GM12878 (cell line): Measurements from ENCODE around the gene FARS2. TPM values are rescaled to one million over a fixed set of nuclear protein-coding genes. Genes with fewer than 3 reads are reported as not detected.

ENCODE experiments used
- ATAC-seq: fragments of 200-7000 bp; cut with Tn5 transposase; 3 replicates; pipeline ENCODE4 v1.9.1; 2020; ENCODE audit warnings: mild to moderate bottlenecking, moderate library complexity
- BruUV-seq: library from RNA; stranded (reverse); fragments of 400-500 nt; replicated peaks from 2 replicates; lab custom pipeline; 2021; lab: Mats Ljungman, UMichigan
- CTCF ChIA-PET: fragments of 300-600 bp; sonication (Branson Sonifier 250); formaldehyde crosslinking; extraction: SDS; loops from one replicate; lab custom pipeline; 2021; ENCODE audit warnings: inconsistent platforms; lab: Yijun Ruan, JAX
- POLR2A ChIA-PET: fragments of 350-600 bp; formaldehyde crosslinking; extraction: SDS; loops from one replicate; lab custom pipeline; 2021; ENCODE audit warnings: inconsistent platforms; lab: Charles Lee
- RAD21 ChIA-PET: fragments of 300-600 bp; sonication (Branson Sonifier 250); formaldehyde crosslinking; loops from one replicate; lab custom pipeline; 2023; ENCODE audit warnings: antibody characterized with exemption; ENCODE audit not compliant: unreplicated experiment; lab: Charles Lee
- SMC1A ChIA-PET: fragments of 300-600 bp; sonication (Branson Sonifier 250); formaldehyde crosslinking; loops from one replicate; lab custom pipeline; 2023; ENCODE audit not compliant: unreplicated experiment, uncharacterized antibody; lab: Charles Lee
- DNase-seq: peaks from one replicate; pipeline ENCODE4 v3.0.0-alpha.2; 2011; ENCODE audit warnings: low read depth, low spot score
- FAIRE-seq: peaks from 3 replicates; lab custom pipeline; 2011; peaks lifted over from hg19 to GRCh38; lab: Jason Lieb, UNC
- H2AFZ ChIP-seq: 2 replicates; pipeline ENCODE4 v1.6.0; 2011; ENCODE audit warnings: low read depth, low read length, control low read depth; ENCODE audit not compliant: control insufficient read depth
- H3K27ac ChIP-seq: 2 replicates; pipeline ENCODE4 v1.5.1; 2011; ENCODE audit warnings: control low read depth; ENCODE audit not compliant: control insufficient read depth, insufficient read depth
- H3K27me3 ChIP-seq, 2 experiments: replicated peaks in 1 of 2; 2 replicates each; pipeline versions ENCODE4 v1.6.0 to v1.6.1; 2011; ENCODE audit warnings: low read length in 1 of 2; ENCODE audit not compliant: control insufficient read depth in 2 of 2, insufficient read depth in 2 of 2
- H3K36me3 ChIP-seq, 2 experiments: 2 replicates each; pipeline ENCODE4 v1.5.1; 2011; ENCODE audit warnings: low read length in 1 of 2; ENCODE audit not compliant: control insufficient read depth in 2 of 2, insufficient read depth in 2 of 2
- H3K4me1 ChIP-seq: 2 replicates; pipeline ENCODE4 v1.6.1; 2011; ENCODE audit warnings: mild to moderate bottlenecking, low read length, moderate library complexity, mixed read lengths; ENCODE audit not compliant: control insufficient read depth, insufficient read depth
- H3K4me2 ChIP-seq: 2 replicates; pipeline ENCODE4 v1.6.0; 2011; ENCODE audit warnings: control low read depth; ENCODE audit not compliant: control insufficient read depth, insufficient read depth
- H3K4me3 ChIP-seq: fragments of 200-600 bp; sonication (generic); 2 replicates; pipeline ENCODE4 v1.5.1; 2016
- H3K79me2 ChIP-seq: 2 replicates; pipeline ENCODE4 v1.6.0; 2011; ENCODE audit warnings: low read length; ENCODE audit not compliant: control insufficient read depth, insufficient read depth
- H3K9ac ChIP-seq: 2 replicates; pipeline ENCODE4 v1.8.0; 2011; ENCODE audit warnings: low read length, control low read depth, mixed read lengths; ENCODE audit not compliant: control insufficient read depth, insufficient read depth
- H3K9me3 ChIP-seq: replicated peaks from 3 replicates; pipeline ENCODE4 v1.5.1; 2011; ENCODE audit warnings: mild to moderate bottlenecking, low read length; ENCODE audit not compliant: control insufficient read depth, insufficient read depth
- H4K20me1 ChIP-seq: 2 replicates; pipeline ENCODE4 v1.6.0; 2011; ENCODE audit not compliant: control insufficient read depth, insufficient read depth
- EED ChIP-seq: sonication (generic); IDR thresholded peaks from 2 replicates; pipeline ENCODE4 v1.6.1; 2016; ENCODE audit warnings: antibody characterized with exemption, low read depth
- HDGF ChIP-seq: fragments of 450-650 bp; IDR thresholded peaks from 2 replicates; pipeline ENCODE4 v1.6.1; 2016; ENCODE audit warnings: antibody characterized with exemption
- IRF4 ChIP-seq: IDR thresholded peaks from 2 replicates; pipeline ENCODE4 v1.6.1; 2011; ENCODE audit warnings: low read depth, low read length
- JUNB ChIP-seq: IDR thresholded peaks from 2 replicates; pipeline ENCODE4 v1.6.1; 2016; ENCODE audit warnings: antibody characterized with exemption, mild to moderate bottlenecking
- NR2C1 ChIP-seq: fragments of 450-650 bp; IDR thresholded peaks from 2 replicates; pipeline ENCODE4 v1.6.1; 2017; ENCODE audit warnings: antibody characterized with exemption, mild to moderate bottlenecking, moderate library complexity
- TBL1XR1 ChIP-seq: IDR thresholded peaks from 2 replicates; pipeline ENCODE4 v1.6.1; 2012; ENCODE audit warnings: low read depth, low read length, improper control_type of control experiment
- WGBS: methylation state at CpG from one replicate; pipeline ENCODE4 v1.1.6; 2016; ENCODE audit warnings: low lambda C conversion rate; ENCODE audit not compliant: insufficient replicate concordance, insufficient coverage; ENCODE audit errors: missing lambda C conversion rate; 5-methylcytosine and 5-hydroxymethylcytosine counted together
- in situ Hi-C: fragments of 300-500 bp; cut with MboI; formaldehyde crosslinking; loops from 9 replicates; pipeline ENCODE4 v1.14.3; 2018; ENCODE audit warnings: mixed read lengths
- intact Hi-C: fragments of 100-400 bp; cut with micrococcal nuclease; formaldehyde crosslinking; loops from one replicate; pipeline ENCODE4 v1.14.2; 2022; ENCODE audit not compliant: unreplicated experiment
- polyA plus RNA-seq, 11 experiments: library from polyadenylated mRNA; depleted of rRNA in 4 of 11; unstranded in 6 of 11; stranded (reverse) in 5 of 11; fragments of >200 nt; fragmentation: Nextera tagmentation in 4 of 11; fragmentation: Illumina TruSeq in 1 of 11; extraction: Ambion mirVana in 4 of 11; extraction: Trizol in 1 of 11; gene quantifications; 1 replicate in 1 of 11; 2 replicates in 10 of 11; pipeline versions ENCODE4 v1.2.1 to v1.2.3, GENCODE V29; 2011 to 2016; ENCODE audit warnings: inconsistent platforms in 2 of 11, missing spikeins in 2 of 11, low read depth in 1 of 11
- total RNA-seq, 4 experiments: library from RNA; depleted of rRNA in 3 of 4; stranded (reverse); fragments of >200 nt in 3 of 4; fragmentation: Illumina TruSeq in 1 of 4; extraction: Trizol in 1 of 4; gene quantifications; 2 replicates each; pipeline versions ENCODE4 v1.2.1 to v1.2.3, GENCODE V29; 2013 to 2021
- TF ChIP-seq, protein P1 (sequence below): fragments of 150-350 bp; IDR thresholded peaks from 2 replicates; pipeline ENCODE4 v1.6.1; 2016; ENCODE audit warnings: low read depth, low read length
- TF ChIP-seq, protein P2 (sequence below): fragments of 450-650 bp; IDR thresholded peaks from 2 replicates; pipeline ENCODE4 v1.6.1; 2017; ENCODE audit warnings: low read depth, mild to moderate bottlenecking, moderate library complexity
- TF ChIP-seq, protein P3 (sequence below): fragments of 150-350 bp; IDR thresholded peaks from 2 replicates; pipeline ENCODE4 v1.6.1; 2014; ENCODE audit warnings: mild to moderate bottlenecking, low read depth, low read length

FARS2 gene
- total and polyA plus RNA-seq, 10 of the 15 experiments (the other 5 are each of a cell fraction or from before 2014, with no cell fraction given), result 16.8 to 46.7 (median 25.6) TPM

DNA sequence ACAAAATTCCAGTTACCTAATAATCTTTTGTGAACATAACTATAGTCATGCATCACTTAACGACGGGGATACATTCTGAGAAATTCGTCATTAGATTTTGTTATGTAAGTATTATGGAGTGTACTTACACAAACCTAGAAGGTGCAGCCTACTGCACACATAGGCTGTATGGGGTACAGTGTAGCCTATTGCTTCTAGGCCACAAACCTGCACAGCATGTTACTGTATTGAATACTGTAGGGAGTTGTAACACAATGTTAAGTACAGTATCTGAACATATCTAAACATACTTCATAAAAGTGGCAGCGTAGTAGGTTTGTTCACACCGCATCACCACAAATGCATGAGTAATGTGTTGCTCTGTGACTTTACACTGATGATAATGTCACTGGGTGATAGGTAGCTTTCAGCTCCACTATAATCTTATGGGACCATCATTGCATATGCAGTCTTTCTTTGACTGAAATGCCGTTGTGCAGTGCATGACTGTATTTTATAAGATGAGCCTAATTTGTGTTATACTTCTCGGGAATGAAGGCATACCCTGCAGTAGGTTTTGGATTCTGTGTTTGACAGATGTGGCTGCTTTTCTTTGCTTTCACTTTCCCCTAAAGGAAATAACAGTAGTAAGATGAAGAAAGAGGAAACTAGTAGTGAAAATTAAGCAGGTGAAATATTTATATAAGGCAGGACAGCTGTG lies 365.6 kb downstream of the FARS2 start (continued):
- TF ChIP-seq TBL1XR1 (no peak), EED (no peak)

DNA sequence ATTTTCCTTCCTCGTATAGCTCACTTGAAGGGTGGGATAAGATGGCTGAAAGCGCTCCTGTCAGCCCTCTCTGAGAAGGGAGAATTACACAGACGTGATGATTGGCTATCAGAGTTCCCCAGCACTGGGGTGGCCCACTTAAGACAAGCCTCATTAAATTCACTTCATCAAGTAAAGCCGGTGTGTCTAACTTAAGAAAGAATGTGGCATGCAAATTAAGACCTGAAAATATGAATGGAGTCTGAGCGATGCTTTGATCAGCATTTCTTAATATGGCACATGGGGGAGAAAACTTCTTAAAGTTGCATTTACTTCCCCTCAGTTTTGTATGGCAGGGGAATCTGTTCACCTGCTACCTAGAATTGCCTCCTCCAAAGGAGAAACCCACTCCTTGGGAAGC lies 369.3 kb downstream of the FARS2 start:
- ChIA-PET POLR2A (no interaction called here), RAD21 (no interaction called here), SMC1A (interaction anchor here (1.5 kb wide), 1 partner anchor 111 kb away, joined by 3 read pairs; no protein-coding TSS in a partner anchor), CTCF (interaction anchor here (1.2 to 1.4 kb wide), 2 partner anchors 8 to 11 kb away, joined by 3 read pairs; no protein-coding TSS in a partner anchor)
- FAIRE-seq, result no peak
- Histone ChIP-seq H3K79me2 (no peaks in the 10 kb centered on the region), H3K4me2 (no peak overlapping the region), H3K9me3 (no peaks in the 10 kb centered on the region), H3K27me3 (no peaks in the 10 kb centered on the region), H3K36me3 (no peaks in the 10 kb centered on the region), H4K20me1 (no peaks in the 10 kb centered on the region)
- intact Hi-C loops (no loop called here), in situ Hi-C loops (no loop called here)
- no TSS peak for BruUV-seq
- 61% methylated on average over 5 of the region's 5 CpGs for WGBS
- TF ChIP-seq JUNB (no peak), NR2C1 (no peak), IRF4 (no peak), HDGF (no peak)
- TF ChIP-seq, protein P1, sequence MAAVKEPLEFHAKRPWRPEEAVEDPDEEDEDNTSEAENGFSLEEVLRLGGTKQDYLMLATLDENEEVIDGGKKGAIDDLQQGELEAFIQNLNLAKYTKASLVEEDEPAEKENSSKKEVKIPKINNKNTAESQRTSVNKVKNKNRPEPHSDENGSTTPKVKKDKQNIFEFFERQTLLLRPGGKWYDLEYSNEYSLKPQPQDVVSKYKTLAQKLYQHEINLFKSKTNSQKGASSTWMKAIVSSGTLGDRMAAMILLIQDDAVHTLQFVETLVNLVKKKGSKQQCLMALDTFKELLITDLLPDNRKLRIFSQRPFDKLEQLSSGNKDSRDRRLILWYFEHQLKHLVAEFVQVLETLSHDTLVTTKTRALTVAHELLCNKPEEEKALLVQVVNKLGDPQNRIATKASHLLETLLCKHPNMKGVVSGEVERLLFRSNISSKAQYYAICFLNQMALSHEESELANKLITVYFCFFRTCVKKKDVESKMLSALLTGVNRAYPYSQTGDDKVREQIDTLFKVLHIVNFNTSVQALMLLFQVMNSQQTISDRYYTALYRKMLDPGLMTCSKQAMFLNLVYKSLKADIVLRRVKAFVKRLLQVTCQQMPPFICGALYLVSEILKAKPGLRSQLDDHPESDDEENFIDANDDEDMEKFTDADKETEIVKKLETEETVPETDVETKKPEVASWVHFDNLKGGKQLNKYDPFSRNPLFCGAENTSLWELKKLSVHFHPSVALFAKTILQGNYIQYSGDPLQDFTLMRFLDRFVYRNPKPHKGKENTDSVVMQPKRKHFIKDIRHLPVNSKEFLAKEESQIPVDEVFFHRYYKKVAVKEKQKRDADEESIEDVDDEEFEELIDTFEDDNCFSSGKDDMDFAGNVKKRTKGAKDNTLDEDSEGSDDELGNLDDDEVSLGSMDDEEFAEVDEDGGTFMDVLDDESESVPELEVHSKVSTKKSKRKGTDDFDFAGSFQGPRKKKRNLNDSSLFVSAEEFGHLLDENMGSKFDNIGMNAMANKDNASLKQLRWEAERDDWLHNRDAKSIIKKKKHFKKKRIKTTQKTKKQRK, result no peak
- TF ChIP-seq, protein P2, sequence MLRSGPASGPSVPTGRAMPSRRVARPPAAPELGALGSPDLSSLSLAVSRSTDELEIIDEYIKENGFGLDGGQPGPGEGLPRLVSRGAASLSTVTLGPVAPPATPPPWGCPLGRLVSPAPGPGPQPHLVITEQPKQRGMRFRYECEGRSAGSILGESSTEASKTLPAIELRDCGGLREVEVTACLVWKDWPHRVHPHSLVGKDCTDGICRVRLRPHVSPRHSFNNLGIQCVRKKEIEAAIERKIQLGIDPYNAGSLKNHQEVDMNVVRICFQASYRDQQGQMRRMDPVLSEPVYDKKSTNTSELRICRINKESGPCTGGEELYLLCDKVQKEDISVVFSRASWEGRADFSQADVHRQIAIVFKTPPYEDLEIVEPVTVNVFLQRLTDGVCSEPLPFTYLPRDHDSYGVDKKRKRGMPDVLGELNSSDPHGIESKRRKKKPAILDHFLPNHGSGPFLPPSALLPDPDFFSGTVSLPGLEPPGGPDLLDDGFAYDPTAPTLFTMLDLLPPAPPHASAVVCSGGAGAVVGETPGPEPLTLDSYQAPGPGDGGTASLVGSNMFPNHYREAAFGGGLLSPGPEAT, result no peak
- TF ChIP-seq, protein P3, sequence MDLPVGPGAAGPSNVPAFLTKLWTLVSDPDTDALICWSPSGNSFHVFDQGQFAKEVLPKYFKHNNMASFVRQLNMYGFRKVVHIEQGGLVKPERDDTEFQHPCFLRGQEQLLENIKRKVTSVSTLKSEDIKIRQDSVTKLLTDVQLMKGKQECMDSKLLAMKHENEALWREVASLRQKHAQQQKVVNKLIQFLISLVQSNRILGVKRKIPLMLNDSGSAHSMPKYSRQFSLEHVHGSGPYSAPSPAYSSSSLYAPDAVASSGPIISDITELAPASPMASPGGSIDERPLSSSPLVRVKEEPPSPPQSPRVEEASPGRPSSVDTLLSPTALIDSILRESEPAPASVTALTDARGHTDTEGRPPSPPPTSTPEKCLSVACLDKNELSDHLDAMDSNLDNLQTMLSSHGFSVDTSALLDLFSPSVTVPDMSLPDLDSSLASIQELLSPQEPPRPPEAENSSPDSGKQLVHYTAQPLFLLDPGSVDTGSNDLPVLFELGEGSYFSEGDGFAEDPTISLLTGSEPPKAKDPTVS, result no peak
- TF ChIP-seq, all 136 proteins: peak for 0
- Histone ChIP-seq H3K9ac (no peak overlapping the region), H3K4me1 (peaks cover 14% of the 10 kb centered on the region), H3K4me3 (no peak overlapping the region), H3K27ac (no peak overlapping the region), H2AFZ (no peak overlapping the region)
- ATAC-seq, result no peak
- no peak for DNase-seq
